ENCODE data around the gene PGS1. TPM values are rescaled to one million over a fixed set of nuclear protein-coding genes. Genes with fewer than 3 reads are reported as not detected.

Gene PGS1
- total RNA-seq, 2 experiments from 2014 or later = 69.0 to 73.1 TPM

DNA sequence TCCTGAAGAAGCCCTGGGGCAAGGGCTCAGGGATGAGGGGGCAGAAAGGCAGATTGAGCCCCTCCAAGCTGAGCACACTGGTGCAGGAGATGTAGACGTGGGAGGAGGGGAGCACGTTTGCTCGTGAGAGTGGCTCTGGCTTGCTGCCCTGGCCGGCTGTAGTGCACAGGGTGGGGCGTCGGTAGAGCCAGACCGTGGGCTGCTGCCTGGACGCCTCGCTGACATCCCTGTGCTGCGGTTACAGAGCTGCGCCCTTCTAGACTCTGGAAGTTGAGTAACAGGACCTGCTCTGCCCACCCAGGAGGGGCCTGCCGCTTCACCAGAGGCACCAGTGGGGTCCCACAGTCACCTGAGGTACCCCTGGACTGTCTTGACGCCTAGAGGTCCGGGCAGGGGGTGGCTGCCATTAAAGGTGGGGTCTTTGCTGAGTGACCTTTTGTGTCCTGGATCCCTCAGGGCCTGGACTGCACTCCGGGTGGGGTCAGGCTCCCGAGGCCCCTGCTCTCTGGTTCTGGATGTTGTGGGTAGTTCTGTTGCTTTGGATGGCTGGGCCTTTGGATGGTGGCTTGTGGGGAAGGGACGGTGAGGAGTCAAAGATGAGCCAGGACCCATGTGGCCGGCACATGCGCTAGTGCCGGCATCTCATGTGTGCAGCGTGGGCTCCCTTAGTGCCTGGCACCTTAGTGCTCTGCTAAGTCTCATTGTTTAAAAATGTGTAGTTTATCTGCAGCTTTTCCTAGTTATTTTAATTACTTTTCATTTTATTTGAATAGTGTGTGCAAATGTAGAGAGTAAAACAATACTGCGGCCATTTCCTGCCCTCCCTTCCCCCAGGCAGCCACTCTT lies 41.7 kb downstream of the PGS1 start:
- peaks cover 60% of the 10 kb centered on the region for H3K4me1 Mint-ChIP-seq (ENCODE audit: low read depth)
- CTCF ChIA-PET = interaction anchor here (0.7 to 3.0 kb wide), 2 partner anchors 10 to 59 kb away, joined by 4 to 9 read pairs; partner anchors contain the start of gene SOCS3
- no peaks in the 10 kb centered on the region for H3K9me3 Mint-ChIP-seq
- no peak for DNase-seq
- intact Hi-C loops (cut with micrococcal nuclease) = no loop called here
- H3K27me3 Mint-ChIP-seq (ENCODE audit: low read depth) = no peaks in the 10 kb centered on the region
- no peak overlapping the region for H3K4me3 Mint-ChIP-seq
- peaks cover 53% of the 10 kb centered on the region for H3K36me3 Mint-ChIP-seq (ENCODE audit: low read depth)
- H3K27ac Mint-ChIP-seq = peak overlapping the region; percentile 41

DNA sequence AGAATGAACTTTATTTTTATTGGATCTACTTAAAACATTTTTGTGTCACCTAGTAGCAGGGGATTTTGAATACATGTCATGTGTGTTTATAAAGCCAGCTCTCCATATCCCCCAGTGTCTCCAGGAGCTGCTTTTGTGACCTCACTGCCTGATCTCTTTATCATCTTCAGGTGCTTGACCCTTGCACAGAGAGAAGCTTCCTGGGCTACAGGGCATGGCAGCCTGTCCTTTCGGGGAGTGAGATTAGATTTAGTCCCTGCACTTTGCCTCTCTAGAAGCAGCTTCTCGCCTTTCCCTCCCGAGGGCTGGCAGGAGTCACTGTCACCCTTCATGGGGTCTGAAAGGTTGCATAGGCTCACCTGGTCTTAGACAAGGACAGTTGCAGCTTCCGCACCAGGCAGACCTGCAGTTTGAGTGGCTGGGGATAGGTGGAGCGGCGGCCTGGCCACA lies 42.7 kb downstream of the PGS1 start:
- H3K4me3 Mint-ChIP-seq = no peak overlapping the region
- CTCF ChIA-PET = interaction anchor here (0.9 to 4.5 kb wide), 12 partner anchors 9 to 171 kb away, joined by 3 to 35 read pairs (median 6); partner anchors contain the start of gene SOCS3
- peak overlapping the region; percentile 39 for H3K27ac Mint-ChIP-seq
- intact Hi-C loops (cut with micrococcal nuclease) = no loop called here
- DNase-seq = no peak
- H3K36me3 Mint-ChIP-seq (ENCODE audit: low read depth) = peaks cover 48% of the 10 kb centered on the region
- no peaks in the 10 kb centered on the region for H3K27me3 Mint-ChIP-seq (ENCODE audit: low read depth)
- peaks cover 51% of the 10 kb centered on the region for H3K4me1 Mint-ChIP-seq (ENCODE audit: low read depth)
- H3K9me3 Mint-ChIP-seq = no peaks in the 10 kb centered on the region

DNA sequence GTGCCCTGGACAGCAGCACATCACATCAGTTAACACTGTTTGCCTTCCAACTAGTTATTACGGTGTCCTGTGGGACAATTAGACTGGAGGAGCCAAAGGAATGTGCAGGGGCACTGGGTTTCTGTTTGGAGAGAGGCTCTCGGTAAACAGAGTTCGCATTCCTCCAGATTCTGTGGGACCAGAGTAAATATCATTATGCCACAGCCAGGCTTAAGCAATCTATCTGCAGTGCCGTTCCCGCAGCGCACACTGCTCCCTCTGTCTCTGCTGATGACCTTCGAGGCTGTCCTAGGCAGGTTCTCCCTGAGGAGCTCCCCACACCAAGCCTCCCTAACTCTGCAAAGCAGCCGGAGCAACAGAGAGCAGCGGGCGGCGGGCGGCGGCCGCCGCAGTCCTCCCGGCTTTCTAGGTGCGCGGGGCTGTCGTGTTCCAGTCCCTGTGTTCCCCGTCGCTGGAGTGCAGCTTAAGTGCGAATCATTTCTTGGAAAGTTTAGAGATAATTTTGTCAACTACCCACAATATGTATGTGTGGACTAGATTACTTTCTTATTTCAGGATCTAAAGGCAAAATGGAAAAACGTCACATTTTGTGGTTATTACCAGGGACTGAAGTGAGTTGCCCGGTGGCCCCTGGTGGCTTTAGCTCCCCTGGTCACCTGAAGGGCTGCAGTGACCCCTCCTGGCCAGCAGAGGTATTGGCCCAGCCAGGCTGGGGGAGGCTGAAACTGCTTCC lies 43.3 kb downstream of the PGS1 start:
- intact Hi-C loops (cut with micrococcal nuclease) = loop anchor here (1.0 kb wide), 3 partner anchors 61 to 170 kb away; partner anchors contain the start of gene SOCS3
- peak; percentile 85 for DNase-seq
- Mint-ChIP-seq H3K27ac (peak overlapping the region; percentile 70), H3K9me3 (no peaks in the 10 kb centered on the region), H3K27me3 (ENCODE audit: low read depth) (no peaks in the 10 kb centered on the region), H3K4me3 (no peak overlapping the region), H3K36me3 (ENCODE audit: low read depth) (peaks cover 45% of the 10 kb centered on the region), H3K4me1 (ENCODE audit: low read depth) (peaks cover 45% of the 10 kb centered on the region)
- CTCF ChIA-PET = interaction anchor here (0.7 to 4.5 kb wide), 17 partner anchors 9 to 171 kb away, joined by 3 to 35 read pairs (median 5); partner anchors contain the start of genes PGS1 and SOCS3

DNA sequence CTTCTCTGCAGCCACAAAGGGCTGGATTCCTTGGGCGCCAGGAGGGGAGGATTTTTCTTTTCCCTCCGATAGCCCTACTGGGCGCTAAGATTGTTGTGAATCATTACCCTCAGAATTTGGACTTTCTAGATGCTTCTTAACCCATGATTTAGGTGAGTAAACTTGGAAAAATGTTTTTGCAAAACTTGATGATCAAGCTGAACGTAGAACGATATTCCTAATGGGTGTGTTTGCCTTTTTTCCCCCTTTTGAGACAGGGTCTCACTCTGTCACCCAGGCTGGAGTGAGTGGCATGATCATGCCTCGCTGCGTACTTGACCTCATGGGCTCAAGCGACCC lies 43.8 kb downstream of the PGS1 start:
- DNase-seq = no peak
- no peaks in the 10 kb centered on the region for H3K9me3 Mint-ChIP-seq
- intact Hi-C loops (cut with micrococcal nuclease) = loop anchor here (1.0 kb wide), 3 partner anchors 62 to 171 kb away; partner anchors contain the start of gene SOCS3
- H3K36me3 Mint-ChIP-seq (ENCODE audit: low read depth) = peaks cover 40% of the 10 kb centered on the region
- peaks cover 40% of the 10 kb centered on the region for H3K4me1 Mint-ChIP-seq (ENCODE audit: low read depth)
- no peaks in the 10 kb centered on the region for H3K27me3 Mint-ChIP-seq (ENCODE audit: low read depth)
- CTCF ChIA-PET = interaction anchor here (0.6 to 4.5 kb wide), 19 partner anchors 10 to 362 kb away, joined by 3 to 35 read pairs (median 5); partner anchors contain the start of genes PGS1 and SOCS3
- H3K4me3 Mint-ChIP-seq = no peak overlapping the region
- peak overlapping the region; percentile 70 for H3K27ac Mint-ChIP-seq

DNA sequence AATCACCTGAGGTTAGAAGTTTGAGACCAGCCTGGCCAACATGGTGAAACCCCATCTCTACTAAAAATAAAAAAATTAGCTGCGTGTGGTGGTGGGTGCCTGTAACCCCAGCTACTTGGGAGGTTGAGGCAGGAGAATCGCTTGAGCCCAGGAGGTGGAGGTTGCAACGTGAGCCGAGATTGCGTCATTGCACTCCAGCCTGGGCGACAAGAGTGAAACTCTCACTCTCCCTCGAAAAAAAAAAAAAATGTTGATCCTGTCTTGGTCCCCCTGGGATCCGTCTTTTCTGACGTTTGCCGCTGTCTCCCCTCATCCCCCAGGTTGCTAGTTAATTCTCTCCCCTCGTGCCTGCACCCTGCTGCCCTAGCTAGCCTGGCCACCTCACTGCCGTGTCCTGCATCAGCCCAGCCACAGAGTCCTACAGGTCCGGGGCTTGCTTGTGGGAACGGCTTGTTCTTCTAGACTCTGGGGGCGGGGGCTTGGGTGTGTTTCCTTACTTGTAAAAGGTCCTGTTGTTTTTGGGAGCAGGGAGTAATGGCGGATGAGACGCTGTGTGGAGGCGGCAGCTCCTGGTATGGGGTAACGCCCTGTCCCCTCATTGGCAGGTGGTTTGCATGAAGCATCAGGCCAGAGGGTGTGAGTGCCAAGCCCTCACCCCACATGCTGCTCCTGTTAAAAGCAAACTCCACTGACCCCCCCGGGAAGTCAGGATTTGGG lies 44.6 kb downstream of the PGS1 start:
- no peak for DNase-seq
- intact Hi-C loops (cut with micrococcal nuclease) = loop anchor here (1.0 kb wide), 3 partner anchors 63 to 172 kb away; partner anchors contain the start of gene SOCS3
- Mint-ChIP-seq H3K27ac (peak overlapping the region; percentile 75), H3K9me3 (no peaks in the 10 kb centered on the region), H3K36me3 (ENCODE audit: low read depth) (peaks cover 35% of the 10 kb centered on the region), H3K4me3 (no peak overlapping the region), H3K27me3 (ENCODE audit: low read depth) (no peaks in the 10 kb centered on the region), H3K4me1 (ENCODE audit: low read depth) (peaks cover 35% of the 10 kb centered on the region)
- CTCF ChIA-PET = interaction anchor here (0.6 to 4.5 kb wide), 14 partner anchors 21 to 361 kb away, joined by 3 to 35 read pairs (median 4); partner anchors contain the start of gene SOCS3

DNA sequence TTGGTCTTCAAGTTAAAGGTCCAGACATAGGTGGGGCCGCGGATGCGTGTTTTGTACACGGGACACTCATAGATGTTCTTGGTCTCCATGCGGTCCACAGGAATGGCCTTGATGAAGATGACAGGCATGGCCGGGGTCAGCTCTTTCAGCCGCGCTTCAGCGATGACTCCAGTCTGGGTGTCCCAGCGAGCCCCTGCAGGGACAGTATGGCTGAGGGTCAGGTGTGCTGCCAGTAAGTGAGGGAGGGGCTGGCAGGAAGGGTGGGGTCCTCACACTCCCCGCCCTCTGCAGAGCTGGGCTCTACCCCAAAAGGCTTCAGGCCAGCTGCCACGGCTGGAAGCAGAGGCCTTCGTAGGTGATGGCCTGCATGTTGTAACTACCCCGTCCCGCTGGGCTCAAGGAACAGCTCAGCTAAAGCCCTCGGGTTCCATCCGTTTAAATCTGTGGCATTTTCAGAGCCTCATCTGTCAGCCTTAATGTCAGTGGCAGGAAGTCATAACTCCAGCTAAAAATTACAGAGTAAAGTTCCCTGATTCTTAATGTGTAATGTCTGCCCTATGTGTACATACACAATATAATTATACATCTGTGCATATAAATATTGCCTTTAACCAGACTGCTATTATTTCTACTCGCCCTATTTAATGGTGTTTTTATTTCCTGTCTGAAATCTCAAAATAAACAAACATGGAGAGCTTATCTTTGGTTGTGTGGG lies 45.7 kb downstream of the PGS1 start:
- intact Hi-C loops (cut with micrococcal nuclease) = no loop called here
- Mint-ChIP-seq H3K4me1 (ENCODE audit: low read depth) (peaks cover 28% of the 10 kb centered on the region), H3K27ac (no peak overlapping the region), H3K4me3 (no peak overlapping the region), H3K36me3 (ENCODE audit: low read depth) (peaks cover 36% of the 10 kb centered on the region), H3K9me3 (no peaks in the 10 kb centered on the region), H3K27me3 (ENCODE audit: low read depth) (no peaks in the 10 kb centered on the region)
- DNase-seq = no peak
- CTCF ChIA-PET = interaction anchor here (0.9 to 4.5 kb wide), 8 partner anchors 10 to 174 kb away, joined by 3 to 35 read pairs (median 4); partner anchors contain the start of gene SOCS3

DNA sequence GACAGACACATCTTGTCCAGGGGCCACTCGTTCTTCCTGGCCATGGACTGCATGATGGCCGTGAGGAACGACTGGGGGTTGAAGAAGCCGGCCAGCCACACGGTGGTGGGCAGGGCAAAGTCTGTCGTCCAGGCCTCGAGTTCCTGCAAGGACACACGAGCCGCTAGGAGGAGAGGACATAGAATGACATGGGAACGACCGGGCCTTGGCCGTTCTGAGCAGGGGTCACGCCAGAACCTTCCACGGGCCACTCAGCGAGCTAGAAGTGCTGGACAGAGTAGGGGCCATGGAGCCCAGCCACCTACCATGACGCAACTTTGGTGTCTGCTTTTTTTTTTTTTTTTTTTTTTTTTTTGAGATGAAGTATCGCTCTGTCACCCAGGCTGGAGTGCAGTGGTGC lies 47.0 kb downstream of the PGS1 start:
- DNase-seq = no peak
- Mint-ChIP-seq H3K4me3 (no peak overlapping the region), H3K27me3 (ENCODE audit: low read depth) (no peaks in the 10 kb centered on the region), H3K36me3 (ENCODE audit: low read depth) (peaks cover 27% of the 10 kb centered on the region), H3K9me3 (no peaks in the 10 kb centered on the region), H3K27ac (no peak overlapping the region), H3K4me1 (ENCODE audit: low read depth) (peaks cover 19% of the 10 kb centered on the region)
- CTCF ChIA-PET = interaction anchor here (1.3 to 4.5 kb wide), 2 partner anchors 58 to 175 kb away, joined by 3 to 30 read pairs; no protein-coding TSS in a partner anchor
- intact Hi-C loops (cut with micrococcal nuclease) = no loop called here

DNA sequence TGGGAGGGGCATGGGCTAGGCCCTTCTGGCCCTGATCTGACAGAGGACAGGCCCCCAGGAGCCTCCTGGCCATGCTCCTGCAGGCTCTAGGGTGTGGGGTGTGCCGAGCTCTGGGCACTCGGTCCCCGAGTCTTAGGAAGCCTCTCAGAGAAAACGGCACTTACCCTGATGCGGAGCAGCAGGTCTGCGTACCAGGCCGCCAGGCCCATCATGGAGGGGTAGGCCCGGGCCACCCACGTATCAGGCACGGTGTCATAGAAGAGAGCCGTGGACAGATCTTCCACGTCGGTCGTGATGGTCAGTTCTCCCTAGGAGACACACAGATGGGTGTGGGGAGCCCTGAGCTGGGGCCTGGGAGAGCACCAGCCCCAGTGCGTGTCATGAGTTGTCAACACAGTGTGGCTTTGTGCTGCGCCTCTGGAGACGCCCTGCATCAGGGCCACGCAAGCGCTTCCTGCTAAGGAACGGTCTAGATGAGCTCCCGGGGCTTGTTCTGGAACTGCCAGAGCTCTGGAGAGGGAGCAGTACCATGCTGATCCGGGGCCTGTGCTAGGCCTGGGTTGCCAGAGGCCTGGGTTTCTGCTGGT lies 47.9 kb downstream of the PGS1 start:
- Mint-ChIP-seq H3K36me3 (ENCODE audit: low read depth) (peaks cover 22% of the 10 kb centered on the region), H3K4me1 (ENCODE audit: low read depth) (peaks cover 14% of the 10 kb centered on the region), H3K4me3 (no peak overlapping the region), H3K9me3 (no peaks in the 10 kb centered on the region), H3K27me3 (ENCODE audit: low read depth) (no peaks in the 10 kb centered on the region), H3K27ac (no peak overlapping the region)
- intact Hi-C loops (cut with micrococcal nuclease) = no loop called here
- no peak for DNase-seq
- CTCF ChIA-PET = no interaction called here

DNA sequence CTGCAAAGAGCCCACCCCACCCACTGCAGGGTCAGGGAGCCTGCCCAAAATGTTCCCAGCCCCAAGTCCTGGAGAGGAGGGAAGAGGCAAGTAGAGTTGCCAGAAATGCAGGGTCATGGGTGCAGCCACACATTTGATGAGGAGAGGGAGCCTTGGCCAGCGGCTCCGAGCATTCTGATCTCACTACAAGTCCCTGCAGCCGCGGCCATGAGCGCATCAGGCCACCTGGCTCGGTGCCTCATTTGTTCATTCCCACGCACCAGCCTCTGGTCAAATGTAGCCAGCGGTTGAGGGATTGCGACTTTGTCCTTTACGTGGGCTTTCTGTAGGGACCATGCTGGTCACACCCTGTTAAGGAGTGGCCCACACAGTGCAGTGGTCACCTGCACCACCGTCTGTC lies 48.7 kb downstream of the PGS1 start:
- CTCF ChIA-PET = no interaction called here
- H3K4me1 Mint-ChIP-seq (ENCODE audit: low read depth) = peaks cover 6% of the 10 kb centered on the region
- H3K9me3 Mint-ChIP-seq = no peaks in the 10 kb centered on the region
- H3K36me3 Mint-ChIP-seq (ENCODE audit: low read depth) = peaks cover 18% of the 10 kb centered on the region
- no peak for DNase-seq
- intact Hi-C loops (cut with micrococcal nuclease) = no loop called here
- no peak overlapping the region for H3K4me3 Mint-ChIP-seq
- H3K27me3 Mint-ChIP-seq (ENCODE audit: low read depth) = no peaks in the 10 kb centered on the region
- no peak overlapping the region for H3K27ac Mint-ChIP-seq

DNA sequence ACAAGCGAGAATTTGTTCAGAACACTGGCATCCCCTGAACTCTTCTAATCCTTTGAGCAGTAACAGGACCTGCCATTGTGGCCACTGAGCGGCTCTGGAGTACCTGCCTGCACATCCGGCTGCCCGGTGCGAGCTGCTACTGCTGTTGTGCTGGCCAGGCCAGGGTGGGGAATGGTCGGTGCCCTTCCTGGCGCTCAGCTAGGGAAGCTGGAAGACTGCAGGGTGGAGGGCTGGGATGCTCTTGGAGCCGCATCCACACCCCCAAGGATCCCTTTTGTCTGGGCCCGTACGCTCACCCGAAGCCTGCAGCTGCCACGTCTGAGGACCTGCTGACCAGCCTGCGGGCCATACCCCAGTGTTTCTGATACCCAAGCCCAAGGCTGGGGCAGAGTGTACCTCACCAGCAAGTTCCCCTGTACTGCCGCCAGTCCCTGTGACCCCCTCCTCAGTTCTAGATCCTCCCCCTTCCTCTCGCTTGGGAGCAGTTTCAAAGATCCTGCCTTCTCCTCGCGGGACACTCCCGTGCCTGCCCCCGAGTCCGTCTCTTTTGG lies 49.7 kb downstream of the PGS1 start:
- Mint-ChIP-seq H3K36me3 (ENCODE audit: low read depth) (peaks cover 13% of the 10 kb centered on the region), H3K27me3 (ENCODE audit: low read depth) (no peaks in the 10 kb centered on the region), H3K4me1 (ENCODE audit: low read depth) (peaks cover 3% of the 10 kb centered on the region), H3K9me3 (no peaks in the 10 kb centered on the region), H3K27ac (peak overlapping the region; percentile 36), H3K4me3 (no peak overlapping the region)
- intact Hi-C loops (cut with micrococcal nuclease) = no loop called here
- no peak for DNase-seq
- CTCF ChIA-PET = no interaction called here

Data from activated naive CD4-positive, alpha-beta T cell treated with anti-CD3 and anti-CD28 coated beads for 36 hours (primary cell).